COLO829 (cell line): ENCODE data around the gene CACNG5.

Experiments
- DNase-seq: peaks from one replicate; pipeline ENCODE4 v3.0.0; 2012; ENCODE audit warnings: low spot score

CACNG5 gene, protein sequence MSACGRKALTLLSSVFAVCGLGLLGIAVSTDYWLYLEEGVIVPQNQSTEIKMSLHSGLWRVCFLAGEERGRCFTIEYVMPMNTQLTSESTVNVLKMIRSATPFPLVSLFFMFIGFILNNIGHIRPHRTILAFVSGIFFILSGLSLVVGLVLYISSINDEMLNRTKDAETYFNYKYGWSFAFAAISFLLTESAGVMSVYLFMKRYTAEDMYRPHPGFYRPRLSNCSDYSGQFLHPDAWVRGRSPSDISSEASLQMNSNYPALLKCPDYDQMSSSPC

GRCh38 chr17:66834919-66835454, at the start of gene CACNG5:
Gene CACNG5 (plus strand): TSS chr17:66835117. CDS start chr17:66877333, 42,216 bp downstream.
- DNase-seq = no peak

GRCh38 chr17:66786107-66786506, 48.8 kb upstream of the CACNG5 start:
- DNase-seq = no peak

DNA sequence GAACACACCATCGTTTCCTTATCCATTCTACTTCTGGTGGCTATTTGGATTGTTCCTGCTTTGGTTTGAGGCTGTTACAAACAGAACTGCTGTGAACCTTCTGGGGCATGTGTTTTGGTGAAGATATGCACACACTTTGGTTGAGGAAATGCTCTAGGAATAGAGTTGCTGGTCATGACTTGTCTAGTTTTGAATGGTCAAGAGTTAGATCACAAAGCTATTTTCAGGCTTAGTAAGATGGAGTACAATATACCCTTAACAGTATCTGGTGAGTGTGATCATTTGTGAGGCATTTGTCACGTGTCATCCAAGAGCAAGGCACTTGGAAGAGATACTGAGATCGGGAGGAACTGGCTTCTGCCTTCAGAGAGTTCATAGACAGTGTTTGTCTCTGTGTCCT, 47.0 kb upstream of the CACNG5 start:
- no peak for DNase-seq

DNA sequence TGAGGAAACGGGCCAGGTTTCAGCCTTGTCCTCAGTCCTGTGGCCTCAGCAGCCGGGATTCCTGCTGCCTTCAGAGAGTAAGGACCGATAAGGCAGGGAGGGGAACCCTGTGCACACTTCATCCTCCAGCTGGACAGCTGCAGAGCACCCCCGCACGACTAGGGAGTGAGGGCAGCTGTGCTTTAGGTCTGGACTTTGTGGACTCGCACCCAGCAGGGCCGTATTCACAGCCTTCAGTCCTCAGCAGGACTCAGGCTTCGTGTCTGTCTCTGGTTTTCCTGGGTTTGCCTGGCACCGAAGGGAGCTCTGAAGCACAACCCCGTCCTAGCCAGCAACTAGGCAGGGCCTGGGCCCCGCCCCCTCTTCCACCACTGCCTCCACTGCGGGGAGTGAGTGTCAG, 45.8 kb upstream of the CACNG5 start:
- no peak for DNase-seq

GRCh38 chr17:66789961-66790437, 44.9 kb upstream of the CACNG5 start:
- DNase-seq = peak; percentile 75

DNA sequence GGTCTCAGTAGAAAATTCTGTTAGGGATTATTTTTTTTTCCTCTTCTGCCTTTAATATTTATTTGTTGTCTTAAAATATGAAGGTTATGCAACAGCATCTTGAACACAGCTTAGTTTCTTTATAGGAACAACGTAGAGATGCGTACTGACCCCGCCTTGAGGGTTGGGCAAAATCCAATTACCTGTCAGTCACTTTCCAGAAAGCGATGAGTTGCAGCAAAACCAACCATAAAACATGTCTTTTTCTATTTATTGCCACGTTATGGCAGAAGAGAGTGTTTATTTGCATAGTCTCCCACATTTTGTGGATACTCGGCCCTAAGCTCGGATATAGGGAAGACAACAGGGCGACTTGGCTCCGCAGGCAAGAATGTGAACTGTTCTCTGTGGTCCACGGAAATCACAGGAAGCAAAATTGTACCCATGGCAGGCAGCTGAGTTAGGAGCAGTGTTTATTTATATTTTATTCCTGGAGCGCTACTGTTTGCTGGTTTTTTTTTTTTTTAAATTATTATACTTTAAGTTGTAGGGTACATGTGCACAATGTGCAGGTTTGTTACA, 44.3 kb upstream of the CACNG5 start:
- DNase-seq = peak; percentile 38

DNA sequence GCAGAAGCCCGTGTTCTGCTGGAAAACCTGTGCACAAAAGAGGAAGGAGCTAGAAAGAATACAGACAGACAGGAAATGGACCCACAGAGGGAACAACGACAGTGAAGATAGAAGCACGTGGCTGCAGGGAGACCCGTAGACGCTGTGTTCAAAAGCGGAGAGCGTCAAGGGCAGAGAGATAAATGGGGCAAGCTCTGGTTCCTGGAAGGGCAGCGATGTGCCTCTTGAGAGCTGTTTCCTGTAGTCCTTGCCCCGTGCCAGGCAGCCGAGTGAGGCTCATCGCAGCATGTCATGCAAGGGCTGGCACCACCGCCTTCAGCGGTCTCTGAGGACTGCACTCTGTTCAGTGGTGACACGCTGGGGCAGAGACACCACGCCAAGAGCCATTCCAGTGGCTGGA, 43.6 kb upstream of the CACNG5 start:
- DNase-seq = no peak

GRCh38 chr17:66793814-66794213, 41.1 kb upstream of the CACNG5 start:
- DNase-seq = no peak

- DNase-seq = no peak
Observed at GRCh38 chr17:66795486-66795885, 39.4 kb upstream of the CACNG5 start.

DNA sequence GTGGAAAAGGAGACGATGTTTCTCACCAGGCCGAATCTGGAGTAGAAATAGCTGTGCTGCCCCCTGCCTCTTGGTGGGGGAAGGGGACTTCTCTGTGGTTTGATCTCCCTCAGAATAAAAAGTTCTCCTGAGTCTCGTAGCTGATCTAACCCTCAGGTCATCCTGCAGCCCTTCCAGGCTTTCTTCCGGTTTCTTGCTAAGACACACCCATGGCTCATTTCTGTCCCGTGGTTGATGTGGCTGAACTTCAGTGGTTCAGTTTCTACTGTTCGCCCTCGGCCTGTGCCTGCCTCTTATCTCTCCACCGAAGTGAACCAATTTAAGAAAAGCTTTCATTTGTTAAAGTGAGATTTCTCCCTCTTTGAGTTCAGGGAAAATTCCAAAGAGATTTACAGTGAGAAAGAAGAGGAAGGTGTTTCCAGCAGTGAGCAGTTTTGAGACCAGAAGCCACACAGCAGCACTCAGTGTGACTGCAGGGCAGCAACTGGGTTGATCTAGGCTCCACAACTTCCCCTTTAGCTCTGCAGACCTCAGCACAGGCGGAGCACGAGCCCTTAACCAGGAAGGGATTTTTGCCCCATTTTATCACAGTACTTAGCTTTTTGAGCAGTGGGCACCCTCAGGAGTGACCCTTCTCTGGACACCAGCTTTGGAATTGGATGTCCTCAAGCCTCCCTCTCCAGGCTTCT, 34.9 kb upstream of the CACNG5 start:
- no peak for DNase-seq

GRCh38 chr17:66803474-66803951, 31.4 kb upstream of the CACNG5 start:
- DNase-seq = no peak

DNA sequence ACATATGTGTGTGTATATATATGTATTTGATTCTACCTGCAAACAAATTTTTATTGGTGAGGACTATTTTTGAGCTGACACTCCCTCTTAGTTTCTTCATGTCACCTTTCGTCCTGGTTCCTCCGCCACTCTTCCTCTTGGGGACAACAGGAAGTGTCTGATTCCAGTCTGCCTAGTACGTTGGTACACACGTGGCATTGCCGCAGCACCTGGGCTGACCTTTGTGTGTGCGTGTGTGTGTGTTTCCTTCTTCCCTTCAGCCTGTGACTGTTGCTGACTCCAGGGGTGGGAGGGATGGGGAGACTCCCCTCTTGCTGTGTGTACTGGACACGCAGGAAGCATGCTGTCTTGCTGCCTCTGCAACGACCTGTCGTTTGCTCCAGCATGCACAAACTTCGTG, 29.4 kb upstream of the CACNG5 start:
- DNase-seq = no peak

- no peak for DNase-seq
Observed at GRCh38 chr17:66807182-66807581, 27.7 kb upstream of the CACNG5 start.

DNA sequence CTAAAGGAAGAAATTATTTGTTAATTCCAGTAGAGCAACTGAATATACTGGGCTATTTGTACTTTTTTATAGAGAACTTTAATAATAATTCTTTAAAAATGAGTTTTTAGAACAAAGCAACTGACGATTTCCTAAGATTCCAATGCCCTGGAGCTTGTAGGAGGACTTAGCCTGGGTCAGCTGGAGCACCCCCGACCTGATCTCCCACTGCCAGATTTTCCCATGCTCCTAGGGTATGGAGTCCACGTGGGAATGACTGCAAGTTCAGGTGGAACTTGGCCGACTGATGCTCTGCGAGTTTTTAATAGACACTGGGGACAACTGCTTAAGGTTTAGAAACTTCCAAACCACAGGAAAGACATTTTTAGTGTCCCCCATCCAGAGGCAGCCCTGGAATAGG, 25.5 kb upstream of the CACNG5 start:
- DNase-seq = no peak

DNA sequence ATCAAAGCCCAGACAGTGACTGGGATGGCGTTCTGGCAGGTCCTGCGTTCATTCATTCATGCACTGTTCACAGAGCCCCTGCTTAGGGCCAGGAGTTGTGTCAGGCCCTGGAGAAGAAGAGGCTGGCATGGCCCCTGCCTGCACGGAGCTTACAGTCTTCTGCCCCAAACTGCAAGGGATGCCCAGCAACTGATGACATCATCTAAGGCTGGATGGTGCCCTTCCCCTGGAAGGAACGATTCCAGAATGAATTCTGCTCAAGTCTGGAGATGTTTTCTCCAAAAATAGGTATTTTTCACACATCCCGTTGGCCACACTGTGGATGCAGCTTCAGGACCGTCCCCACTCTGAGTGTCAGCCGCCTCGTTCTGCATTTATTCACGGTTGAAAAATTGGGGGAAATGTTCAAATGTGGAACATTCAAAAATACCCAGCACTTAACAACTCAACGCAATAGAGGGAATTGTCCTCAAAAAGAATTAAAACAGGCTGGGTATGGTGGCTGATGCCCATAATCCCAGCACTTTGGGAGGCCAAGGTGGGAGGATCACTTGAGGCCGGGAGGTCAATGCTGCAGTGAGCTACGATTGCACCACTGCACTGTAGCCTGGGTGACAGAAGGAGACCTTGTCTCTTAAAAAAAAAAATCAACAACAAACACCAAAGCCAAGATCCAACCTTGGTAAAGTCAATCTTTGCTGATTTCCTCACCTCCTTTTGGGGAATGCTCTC, 23.8 kb upstream of the CACNG5 start:
- DNase-seq = no peak

GRCh38 chr17:66811683-66812054, 23.2 kb upstream of the CACNG5 start:
- DNase-seq = no peak

GRCh38 chr17:66812571-66812970, 22.3 kb upstream of the CACNG5 start:
- no peak for DNase-seq

GRCh38 chr17:66813296-66813695, 21.6 kb upstream of the CACNG5 start:
- DNase-seq = no peak

DNA sequence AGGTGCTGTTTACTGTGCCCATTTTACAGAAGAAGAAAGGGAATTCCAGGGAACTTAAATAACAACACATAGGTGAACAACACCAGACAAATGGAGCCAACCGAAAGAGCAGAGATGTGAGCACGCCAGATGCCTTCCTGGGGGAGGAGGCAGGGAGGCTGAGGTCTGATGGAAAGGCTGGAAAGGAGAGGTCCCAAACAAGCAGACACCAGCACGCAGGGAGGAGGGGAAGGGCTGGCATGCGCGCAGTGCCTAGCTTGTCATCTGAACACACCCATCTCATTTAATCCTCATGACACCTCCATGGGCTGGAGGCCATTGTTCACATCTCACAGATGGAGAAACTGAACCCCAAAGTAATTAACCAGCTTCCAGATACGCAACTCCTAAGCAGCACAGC, 20.9 kb upstream of the CACNG5 start:
- DNase-seq = no peak

DNA sequence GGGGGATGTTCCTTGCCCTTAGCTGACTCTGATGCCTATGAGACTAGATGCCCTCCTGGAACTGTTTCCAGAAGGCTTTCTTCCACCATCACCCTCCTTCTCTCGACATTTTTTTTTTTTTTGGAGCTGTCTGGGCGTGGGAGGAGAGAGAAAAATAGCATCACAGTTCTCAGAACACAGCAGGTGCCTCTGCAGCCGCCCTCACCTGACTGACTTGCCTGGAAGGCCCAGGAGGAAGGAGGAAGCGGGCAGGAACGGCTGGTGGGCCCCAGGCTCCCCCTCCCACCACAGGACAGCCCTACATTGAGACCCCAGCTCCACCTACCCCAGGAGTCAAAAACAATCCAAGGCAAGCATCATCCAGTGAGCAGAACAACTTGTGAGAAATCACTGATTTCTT, 20.3 kb upstream of the CACNG5 start:
- DNase-seq = no peak

DNA sequence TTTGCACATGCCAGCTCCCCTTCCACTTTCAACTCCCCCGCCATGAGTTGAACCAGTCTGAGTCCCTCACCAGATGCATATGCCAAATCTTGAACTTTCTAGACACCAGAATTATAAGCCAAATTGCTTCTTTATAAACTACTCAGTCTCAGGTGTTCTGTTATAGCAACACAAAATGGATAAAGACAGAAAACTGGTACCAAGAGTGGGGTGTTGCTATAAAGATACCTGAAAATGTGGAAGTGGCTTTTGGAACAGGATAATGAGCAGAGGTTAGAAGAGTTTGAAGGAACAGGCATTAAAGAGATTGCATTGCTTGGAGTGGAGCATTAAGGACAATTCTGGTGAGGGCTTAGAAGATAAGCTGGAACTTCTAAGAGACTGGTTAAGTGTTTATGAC, 17.2 kb upstream of the CACNG5 start:
- DNase-seq = no peak

DNA sequence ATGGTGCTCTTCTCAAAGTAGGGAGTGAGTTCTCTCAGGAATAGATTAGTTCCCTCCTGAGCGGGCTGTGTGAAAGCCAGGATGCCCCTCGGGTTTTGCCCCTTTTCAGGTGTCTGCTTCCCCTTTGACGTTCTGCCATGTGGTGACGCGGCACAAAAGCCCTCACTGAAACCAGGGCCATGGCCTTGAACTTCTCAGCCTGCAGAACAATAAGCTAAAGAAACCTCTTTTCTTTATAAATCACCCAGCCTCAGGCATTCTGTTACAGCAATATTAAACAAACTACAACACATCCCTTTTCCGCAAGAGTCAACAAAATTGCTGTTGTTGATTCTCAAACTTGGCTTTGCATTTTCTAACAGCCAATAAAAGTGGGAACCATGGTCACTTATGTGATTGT, 15.5 kb upstream of the CACNG5 start:
- DNase-seq = no peak
